GM10266 (cell line): ENCODE results near the gene NYNRIN.

Source experiments
- DNase-seq: peaks from one replicate; pipeline ENCODE4 v3.0.0; 2012; ENCODE audit errors: extremely low spot score
- TF ChIP-seq, protein P1 (sequence below): IDR thresholded peaks from 2 replicates; pipeline ENCODE4 v1.5.1; 2012; ENCODE audit warnings: mild to moderate bottlenecking, low read depth; ENCODE audit not compliant: control insufficient read depth, insufficient read depth; ENCODE audit errors: missing control alignments

Gene NYNRIN

DNA sequence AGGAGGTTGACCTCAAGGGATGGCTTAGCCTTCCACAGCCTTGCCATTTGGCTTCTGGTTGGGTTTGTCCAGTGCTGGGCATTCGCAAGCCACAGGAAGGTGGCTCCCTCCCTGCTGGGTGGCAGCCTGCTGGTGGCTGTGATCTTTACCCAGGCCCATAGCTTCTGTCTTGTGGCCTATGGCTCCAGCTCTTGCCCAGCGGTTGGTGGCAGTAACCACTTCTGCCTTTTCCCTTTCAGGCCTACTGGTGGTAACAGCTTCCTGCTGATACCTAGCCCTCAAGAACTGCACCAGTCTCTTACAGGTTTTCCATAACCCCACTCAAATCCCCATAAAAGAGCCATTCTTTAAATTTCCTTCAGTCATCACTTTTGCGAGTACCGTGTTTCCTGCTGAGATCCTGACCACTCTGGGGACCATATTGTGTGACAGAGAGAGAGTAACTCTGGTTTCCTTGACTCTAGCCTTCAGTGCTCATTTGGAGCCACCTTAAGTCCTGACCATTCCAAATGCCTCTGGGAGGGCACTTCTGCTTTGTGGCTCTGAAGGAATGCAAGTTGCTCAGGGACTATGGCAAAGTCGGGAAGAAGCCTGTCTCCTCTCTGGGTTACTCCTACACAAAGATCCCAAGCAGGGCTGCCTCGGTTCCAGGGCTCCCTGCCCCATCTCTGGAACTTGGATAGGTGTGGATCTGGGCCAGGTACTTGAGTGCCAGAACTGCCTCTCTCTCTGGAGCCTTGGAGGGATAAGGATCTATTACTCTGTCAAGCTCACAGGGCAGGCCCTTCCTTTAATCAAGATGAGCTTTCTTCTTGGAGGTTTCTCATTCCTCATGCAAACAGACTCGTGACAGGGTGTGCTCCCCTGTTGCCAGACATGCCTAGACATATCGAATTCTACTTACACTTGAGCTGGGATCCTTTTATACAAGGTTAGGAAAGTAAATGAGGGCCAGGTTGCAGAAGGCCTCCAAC, 2.9 kb upstream of the NYNRIN start:
- TF ChIP-seq, protein P1, sequence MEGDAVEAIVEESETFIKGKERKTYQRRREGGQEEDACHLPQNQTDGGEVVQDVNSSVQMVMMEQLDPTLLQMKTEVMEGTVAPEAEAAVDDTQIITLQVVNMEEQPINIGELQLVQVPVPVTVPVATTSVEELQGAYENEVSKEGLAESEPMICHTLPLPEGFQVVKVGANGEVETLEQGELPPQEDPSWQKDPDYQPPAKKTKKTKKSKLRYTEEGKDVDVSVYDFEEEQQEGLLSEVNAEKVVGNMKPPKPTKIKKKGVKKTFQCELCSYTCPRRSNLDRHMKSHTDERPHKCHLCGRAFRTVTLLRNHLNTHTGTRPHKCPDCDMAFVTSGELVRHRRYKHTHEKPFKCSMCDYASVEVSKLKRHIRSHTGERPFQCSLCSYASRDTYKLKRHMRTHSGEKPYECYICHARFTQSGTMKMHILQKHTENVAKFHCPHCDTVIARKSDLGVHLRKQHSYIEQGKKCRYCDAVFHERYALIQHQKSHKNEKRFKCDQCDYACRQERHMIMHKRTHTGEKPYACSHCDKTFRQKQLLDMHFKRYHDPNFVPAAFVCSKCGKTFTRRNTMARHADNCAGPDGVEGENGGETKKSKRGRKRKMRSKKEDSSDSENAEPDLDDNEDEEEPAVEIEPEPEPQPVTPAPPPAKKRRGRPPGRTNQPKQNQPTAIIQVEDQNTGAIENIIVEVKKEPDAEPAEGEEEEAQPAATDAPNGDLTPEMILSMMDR, result no peak
- no peak for DNase-seq

DNA sequence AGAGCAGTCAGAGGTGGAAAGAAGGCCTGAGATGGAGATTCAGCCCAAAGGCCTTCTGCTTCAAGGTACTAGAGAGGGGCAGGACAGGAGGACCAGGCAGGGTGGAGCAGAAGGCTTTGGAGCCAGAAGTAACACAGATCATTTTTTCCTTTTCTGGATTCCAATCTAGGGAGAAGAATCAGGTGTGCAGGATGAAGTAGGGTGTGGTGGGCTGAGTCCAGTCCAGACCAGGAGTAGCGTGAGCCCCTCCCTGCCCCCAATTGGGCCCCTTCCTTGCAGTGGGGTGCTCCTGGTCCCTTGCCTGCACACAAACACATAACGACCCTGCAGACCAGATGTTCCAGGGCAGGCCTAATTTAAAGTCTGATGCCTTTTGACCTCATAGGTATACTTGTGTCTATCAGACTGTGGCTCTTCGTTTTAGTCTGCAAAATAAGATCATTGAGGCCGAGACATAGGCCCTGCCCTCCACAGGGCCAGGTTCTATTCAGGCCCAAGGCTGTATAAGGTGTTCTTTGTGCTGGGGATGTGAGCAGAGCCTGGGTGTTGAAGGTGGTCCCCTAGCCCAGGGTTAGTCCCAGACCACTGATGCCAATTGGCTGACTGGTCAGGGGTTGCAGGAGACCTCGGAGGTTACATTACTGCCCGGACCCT, 1.0 kb upstream of the NYNRIN start:
- TF ChIP-seq, protein P1, result no peak
- no peak for DNase-seq

DNA sequence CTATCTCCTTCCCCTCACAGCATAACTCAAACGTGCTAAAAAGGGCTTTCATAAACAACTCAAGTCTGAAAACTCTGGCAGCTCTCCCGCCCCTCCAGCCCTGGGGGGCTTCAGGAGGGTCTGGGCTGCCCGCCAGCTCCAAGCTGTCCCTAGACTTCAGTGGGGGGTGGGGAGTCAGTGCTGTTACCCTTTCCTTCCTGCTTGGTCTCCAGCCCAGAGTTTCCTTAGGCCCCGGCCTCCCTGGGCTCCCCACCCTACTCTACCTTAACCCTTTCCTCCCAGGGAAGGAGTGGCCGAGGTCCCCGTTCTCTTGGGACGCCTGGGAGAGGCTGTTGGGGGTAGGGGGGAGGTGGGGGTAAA, 530 bp upstream of the NYNRIN start:
- no peak for DNase-seq
- TF ChIP-seq, protein P1, result no peak

DNA sequence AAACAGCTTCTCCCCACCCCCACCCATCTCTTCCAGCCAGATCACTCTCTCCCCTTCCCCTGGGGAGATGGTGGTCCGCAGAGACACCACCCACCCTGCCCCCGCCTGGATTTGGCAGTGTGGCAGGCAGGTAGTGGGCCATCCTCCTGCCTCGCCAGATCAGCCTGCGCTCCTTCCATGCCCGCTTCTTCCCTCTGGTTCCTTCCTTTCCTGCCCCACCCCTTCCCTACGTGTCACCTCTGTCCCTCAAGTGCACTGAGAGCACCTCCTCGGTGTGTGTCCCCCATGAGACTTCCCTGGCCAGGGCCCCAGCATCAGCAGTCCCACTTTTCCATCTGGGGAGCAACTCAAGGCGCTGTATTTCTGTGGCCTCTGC, 632 bp downstream of the NYNRIN start:
- DNase-seq, result no peak
- TF ChIP-seq, protein P1, result no peak

DNA sequence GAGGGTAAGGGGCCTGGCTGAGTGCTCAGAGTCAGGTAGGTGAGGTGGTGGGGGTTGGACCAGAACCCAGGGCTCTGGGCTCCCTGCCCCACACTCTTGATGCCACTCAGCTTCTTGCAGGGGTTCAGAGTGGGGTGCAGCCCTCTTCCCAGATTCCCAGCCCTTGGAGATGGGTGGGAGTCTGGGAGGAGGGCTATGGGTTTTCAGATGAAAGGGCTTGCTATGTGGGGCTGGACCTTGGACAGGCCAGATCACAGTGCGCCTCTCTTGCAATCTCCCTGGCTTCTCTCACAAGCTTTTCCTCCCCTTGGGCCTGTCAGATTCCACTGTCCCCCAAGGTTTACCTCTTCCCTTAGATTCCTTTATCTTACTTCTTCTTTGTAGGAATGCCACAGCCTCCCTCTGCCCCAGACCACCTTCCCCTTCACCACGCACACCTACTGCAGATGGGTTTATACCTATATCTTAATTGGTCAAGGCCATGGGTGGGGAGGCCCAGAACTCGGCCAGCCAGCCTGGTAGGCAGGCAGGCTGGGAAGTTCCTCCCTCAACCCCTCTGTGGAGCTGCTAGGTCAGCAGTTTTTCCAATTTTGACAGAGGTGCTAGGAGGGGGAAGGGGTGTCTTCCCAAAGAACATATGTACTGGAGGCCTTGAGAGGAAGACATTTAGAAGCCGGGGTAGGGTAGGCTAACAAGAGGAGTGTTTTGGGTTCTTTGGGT, 1.4 kb downstream of the NYNRIN start:
- DNase-seq, result no peak
- TF ChIP-seq, protein P1, result no peak

DNA sequence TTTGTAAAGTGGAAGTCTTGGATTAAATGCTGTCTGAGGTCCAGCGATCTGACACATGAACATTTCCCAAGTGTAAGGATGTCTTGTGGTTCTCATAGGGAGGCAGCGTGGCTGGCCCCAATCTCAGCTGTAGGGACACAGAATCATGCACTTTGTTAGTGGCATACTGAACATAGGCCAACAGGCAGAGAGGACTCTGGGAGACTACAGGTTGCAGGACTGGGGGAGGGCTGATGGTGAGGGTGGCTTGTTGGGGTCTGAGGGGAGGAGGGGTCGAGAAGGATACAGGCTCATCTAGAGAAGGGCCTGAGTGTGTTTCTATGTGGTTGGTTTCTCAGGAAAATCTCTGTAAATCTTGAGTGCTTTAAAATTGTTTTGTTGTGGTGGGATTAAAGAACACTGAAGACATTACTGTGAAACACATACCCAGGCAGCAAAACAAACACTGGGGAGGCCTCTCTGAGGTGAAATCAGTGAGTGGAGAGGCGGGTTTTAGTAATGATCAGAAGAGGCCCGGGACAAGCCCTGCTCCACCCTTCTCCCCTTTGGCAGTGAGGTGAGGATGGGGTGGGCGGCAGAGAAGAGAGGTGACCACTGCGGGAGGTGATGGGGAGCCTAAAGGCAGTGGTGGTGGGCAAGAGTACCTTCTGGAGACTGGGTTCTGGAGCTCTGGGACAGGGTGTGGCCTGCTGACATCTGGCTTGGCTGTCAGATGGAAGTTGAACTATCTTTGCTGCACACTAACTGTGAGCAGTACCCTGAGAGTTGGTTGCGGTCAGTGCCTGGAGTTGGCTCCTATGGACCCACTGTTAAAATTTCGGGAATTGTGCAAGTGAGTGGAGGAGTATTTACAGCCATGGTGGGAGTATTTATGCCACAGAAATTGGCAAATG, 3.3 kb downstream of the NYNRIN start:
- DNase-seq, result no peak

More for the DNA sequence above, 3.3 kb downstream of the NYNRIN start:
- TF ChIP-seq, protein P1, result no peak
